Measurements from ENCODE around the gene MCCC2. TPM values are rescaled to one million over a fixed set of nuclear protein-coding genes. Genes with fewer than 3 reads are reported as not detected.
"Not testable (repeated sequence)": the region's sequence is repeated elsewhere in the genome, so short reads cannot be mapped to it uniquely, and the experiment has no call there.

Gene MCCC2
- total and polyA plus RNA-seq, 2 of the 4 experiments (the other 2 are of a cell fraction), result 18.0 to 22.0 TPM

DNA sequence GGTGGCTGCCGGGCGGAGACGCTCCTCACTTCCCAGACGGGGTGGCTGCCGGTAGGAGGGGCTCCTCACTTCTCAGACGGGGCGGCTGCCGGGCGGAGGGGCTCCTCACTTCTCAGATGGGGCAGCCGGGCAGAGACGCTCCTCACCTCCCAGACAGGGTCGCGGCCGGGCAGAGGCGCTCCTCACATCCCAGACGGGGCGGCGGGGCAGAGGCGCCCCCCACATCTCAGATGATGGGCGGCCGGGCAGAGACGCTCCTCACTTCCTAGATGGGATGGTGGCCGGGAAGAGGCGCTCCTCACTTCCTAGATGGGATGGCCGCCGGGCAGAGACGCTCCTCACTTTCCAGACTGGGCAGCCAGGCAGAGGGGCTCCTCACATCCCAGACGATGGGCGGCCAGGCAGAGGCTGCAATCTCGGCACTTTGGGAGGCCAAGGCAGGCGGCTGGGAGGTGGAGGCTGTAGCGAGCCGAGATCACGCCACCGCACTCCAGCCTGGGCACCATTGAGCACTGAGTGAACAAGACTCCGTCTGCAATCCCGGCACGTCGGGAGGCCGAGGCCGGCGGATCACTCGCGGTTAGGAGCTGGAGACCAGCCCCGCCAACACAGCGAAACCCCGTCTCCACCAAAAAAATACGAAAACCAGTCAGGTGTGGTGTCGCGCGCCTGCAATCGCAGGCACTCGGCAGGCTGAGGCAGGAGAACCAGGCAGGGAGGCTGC, 35.0 kb upstream of the MCCC2 start:
- H2BK5ac ChIP-seq (ENCODE audit: low read depth, low read length, poor library complexity, severe bottlenecking); H3K4ac ChIP-seq (ENCODE audit: low read depth, low read length); POLR2A ChIA-PET (ENCODE audit: unreplicated experiment); H2AFZ ChIP-seq (replicated peaks; ENCODE audit: low read length, poor library complexity); H3K4me1 ChIP-seq (ENCODE audit: control insufficient read depth, insufficient read depth, low read length); H3K56ac ChIP-seq (ENCODE audit: extremely low read depth, insufficient read depth, low read length); H2BK15ac ChIP-seq (ENCODE audit: low read depth, low read length); CTCF ChIA-PET; H2BK20ac ChIP-seq (ENCODE audit: low read depth, low read length); H3K18ac ChIP-seq (ENCODE audit: low read depth, low read length); H4K91ac ChIP-seq (ENCODE audit: insufficient read depth, low read depth, low read length); H3K4me3 ChIP-seq (ENCODE audit: insufficient read depth, low read depth, low read length); H2AK9ac ChIP-seq (replicated peaks; ENCODE audit: low read depth, low read length, poor library complexity); H3K27ac ChIP-seq (ENCODE audit: insufficient read depth, low read length); H3K9me3 ChIP-seq (ENCODE audit: control insufficient read depth, insufficient read depth, low read length); H3K79me1 ChIP-seq (ENCODE audit: low read depth in 1 of 2, low read length in 2 of 2); BruUV-seq (replicated peaks); H4K20me1 ChIP-seq (ENCODE audit: insufficient read depth, low read length); H3K23ac ChIP-seq (ENCODE audit: low read depth, low read length); H3K9me1 ChIP-seq (ENCODE audit: insufficient read depth, low read length); in situ Hi-C loops (cut with MboI; ENCODE audit: low sequenced_read_pairs); H2BK120ac ChIP-seq (ENCODE audit: low read depth, low read length); dilution Hi-C loops (cut with HindIII; ENCODE audit: low sequenced_read_pairs, unreplicated experiment); ATAC-seq (ENCODE audit: low read depth); H4K8ac ChIP-seq (ENCODE audit: low read depth in 2 of 2, low read length in 2 of 2); H3K27me3 ChIP-seq (ENCODE audit: control insufficient read depth, insufficient read depth, low read length); H3K4me2 ChIP-seq (ENCODE audit: low read depth, low read length); H3K14ac ChIP-seq (replicated peaks; ENCODE audit: low read depth, low read length); DNase-seq; intact Hi-C loops (cut with micrococcal nuclease); H2AK5ac ChIP-seq (ENCODE audit: low read depth, low read length); H3K9ac ChIP-seq (ENCODE audit: low read depth, low read length); H4K5ac ChIP-seq (ENCODE audit: low read depth, low read length): not testable (repeated sequence)
- H3K36me3 ChIP-seq (ENCODE audit: control insufficient read depth, insufficient read depth, low read length), result peaks cover 28% of the 10 kb centered on the region
- 98% methylated on average over 11 of the region's 53 CpGs; no CpG with 5 or more reads in 1 of the 2 experiments for WGBS, 2 experiments (ENCODE audit: extremely low coverage in 2 of 2, insufficient read length in 1 of 2)

Data from IMR-90 (cell line).